PC-3 (cell line): ENCODE measurements around the gene AP4E1. TPM values are rescaled to one million over a fixed set of nuclear protein-coding genes. Genes with fewer than 3 reads are reported as not detected.

Experiments used
- ATAC-seq: fragments of 200-7000 bp; cut with Tn5 transposase; 2 replicates; pipeline ENCODE4 v1.9.1; 2020; ENCODE audit warnings: mild to moderate bottlenecking, moderate library complexity
- BruUV-seq: library from RNA; stranded (reverse); fragments of 400-500 nt; replicated peaks from 2 replicates; lab custom pipeline; 2021; lab: Mats Ljungman, UMichigan
- CTCF ChIA-PET: fragments of 300-600 bp; sonication (Branson Sonifier 250); formaldehyde crosslinking; loops from one replicate; lab custom pipeline; 2022; ENCODE audit warnings: antibody characterized with exemption; lab: Charles Lee
- POLR2A ChIA-PET: fragments of 300-600 bp; sonication (Branson Sonifier 250); formaldehyde crosslinking; loops from one replicate; lab custom pipeline; 2022; ENCODE audit warnings: antibody characterized with exemption; ENCODE audit not compliant: unreplicated experiment; lab: Charles Lee
- DNase-seq: peaks from one replicate; pipeline ENCODE4 v3.0.0-alpha.2; 2015
- H2AFZ ChIP-seq: fragments of 300-600 bp; sonication (generic); 2 replicates; pipeline ENCODE4 v1.6.0; 2016; ENCODE audit warnings: antibody characterized with exemption, low read length
- H3F3A ChIP-seq: fragments of 300-600 bp; sonication (generic); one replicate; pipeline ENCODE4 v1.6.0; 2017; ENCODE audit warnings: antibody characterized with exemption, low read length, control low read depth, mild to moderate bottlenecking; ENCODE audit not compliant: unreplicated experiment
- H3K27ac ChIP-seq: fragments of 300-600 bp; sonication (generic); 2 replicates; pipeline ENCODE4 v1.5.1; 2016; ENCODE audit warnings: mild to moderate bottlenecking, low read length
- H3K27me3 ChIP-seq: fragments of 300-600 bp; sonication (generic); 2 replicates; pipeline ENCODE4 v1.6.1; 2016; ENCODE audit warnings: low read length, mixed read lengths
- H3K36me3 ChIP-seq: fragments of 300-600 bp; sonication (generic); 2 replicates; pipeline ENCODE4 v1.6.1; 2016; ENCODE audit warnings: low read depth, mixed run types, low read length, mixed read lengths
- H3K4me1 ChIP-seq: fragments of 300-600 bp; sonication (generic); 2 replicates; pipeline ENCODE4 v1.5.1; 2016; ENCODE audit warnings: low read length; ENCODE audit not compliant: insufficient read depth
- H3K4me2 ChIP-seq: fragments of 300-600 bp; sonication (generic); 2 replicates; pipeline ENCODE4 v1.6.0; 2016; ENCODE audit warnings: low read length
- H3K4me3 ChIP-seq: fragments of 300-600 bp; sonication (generic); 2 replicates; pipeline ENCODE4 v1.5.1; 2016; ENCODE audit warnings: mild to moderate bottlenecking, low read length, mixed read lengths
- H3K79me2 ChIP-seq: fragments of 300-600 bp; sonication (generic); 2 replicates; pipeline ENCODE4 v1.6.1; 2017; ENCODE audit warnings: low read length, mixed read lengths
- H3K9ac ChIP-seq: fragments of 300-600 bp; sonication (generic); 2 replicates; pipeline ENCODE4 v1.6.0; 2016; ENCODE audit warnings: mild to moderate bottlenecking, low read length
- H3K9me2 ChIP-seq: fragments of 300-600 bp; sonication (generic); replicated peaks from 2 replicates; pipeline ENCODE4 v1.6.1; 2016; ENCODE audit warnings: mixed run types, low read length, mixed read lengths
- H3K9me3 ChIP-seq: fragments of 300-600 bp; sonication (generic); 2 replicates; pipeline ENCODE4 v1.6.1; 2016; ENCODE audit warnings: low read length, mixed read lengths
- H4K20me1 ChIP-seq: fragments of 300-600 bp; sonication (generic); 2 replicates; pipeline ENCODE4 v1.6.1; 2016; ENCODE audit warnings: low read length, mixed read lengths
- EZH2 ChIP-seq: fragments of 300-600 bp; sonication (generic); IDR thresholded peaks from one replicate; pipeline ENCODE4 v1.6.1; 2017; ENCODE audit warnings: antibody characterized with exemption, mild to moderate bottlenecking, low read length; ENCODE audit not compliant: unreplicated experiment
- EZH2phosphoT487 ChIP-seq: fragments of 300-600 bp; sonication (generic); IDR thresholded peaks from 2 replicates; pipeline ENCODE4 v1.6.1; 2018; ENCODE audit warnings: mild to moderate bottlenecking, antibody characterized with exemption, low read length, borderline replicate concordance
- intact Hi-C: fragments of 100-400 bp; cut with micrococcal nuclease; formaldehyde crosslinking; loops from 2 replicates; pipeline ENCODE4 v1.9.0; 2023
- total RNA-seq: library from RNA; depleted of rRNA; stranded (reverse); fragments of >200 nt; gene quantifications from 2 replicates; pipeline ENCODE4 v1.2.3, GENCODE V29; 2014
- TF ChIP-seq, protein P1 (sequence below): fragments of 300-600 bp; sonication (generic); conservative IDR thresholded peaks from 2 replicates; pipeline ENCODE4 v1.5.1; 2017; ENCODE audit warnings: antibody characterized with exemption, low read depth, mild to moderate bottlenecking, low read length

AP4E1 gene
- total RNA-seq, 1 experiment from 2014 or later: 6.0 TPM

DNA sequence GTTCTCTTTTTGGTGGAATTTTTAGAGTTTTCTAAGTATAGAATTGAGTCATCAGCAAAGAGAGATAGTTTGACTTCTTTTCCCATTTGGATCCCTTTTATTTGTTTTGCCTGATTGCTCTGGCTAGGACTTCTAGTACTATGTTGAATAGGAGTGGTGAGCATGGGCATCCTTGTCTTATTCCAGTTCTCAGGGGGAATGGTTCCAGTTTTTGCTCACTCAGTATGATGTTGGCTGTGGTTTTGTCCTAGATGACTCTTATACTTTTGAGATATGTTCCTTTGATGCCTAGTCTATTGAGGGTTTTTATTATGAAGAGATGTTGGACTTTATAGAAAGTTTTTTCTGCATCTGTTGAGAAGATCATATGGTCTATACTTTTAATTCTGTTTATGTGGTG lies 113.7 kb downstream of the AP4E1 start:
- no peak for ATAC-seq
- H3K27ac ChIP-seq: no peak overlapping the region
- no peak overlapping the region for H3K4me3 ChIP-seq
- no peak overlapping the region for H2AFZ ChIP-seq
- DNase-seq: no peak
- no peak overlapping the region for H3K4me2 ChIP-seq
- POLR2A ChIA-PET: no interaction called here
- H3F3A ChIP-seq: no peaks in the 10 kb centered on the region
- TF ChIP-seq, protein P1, sequence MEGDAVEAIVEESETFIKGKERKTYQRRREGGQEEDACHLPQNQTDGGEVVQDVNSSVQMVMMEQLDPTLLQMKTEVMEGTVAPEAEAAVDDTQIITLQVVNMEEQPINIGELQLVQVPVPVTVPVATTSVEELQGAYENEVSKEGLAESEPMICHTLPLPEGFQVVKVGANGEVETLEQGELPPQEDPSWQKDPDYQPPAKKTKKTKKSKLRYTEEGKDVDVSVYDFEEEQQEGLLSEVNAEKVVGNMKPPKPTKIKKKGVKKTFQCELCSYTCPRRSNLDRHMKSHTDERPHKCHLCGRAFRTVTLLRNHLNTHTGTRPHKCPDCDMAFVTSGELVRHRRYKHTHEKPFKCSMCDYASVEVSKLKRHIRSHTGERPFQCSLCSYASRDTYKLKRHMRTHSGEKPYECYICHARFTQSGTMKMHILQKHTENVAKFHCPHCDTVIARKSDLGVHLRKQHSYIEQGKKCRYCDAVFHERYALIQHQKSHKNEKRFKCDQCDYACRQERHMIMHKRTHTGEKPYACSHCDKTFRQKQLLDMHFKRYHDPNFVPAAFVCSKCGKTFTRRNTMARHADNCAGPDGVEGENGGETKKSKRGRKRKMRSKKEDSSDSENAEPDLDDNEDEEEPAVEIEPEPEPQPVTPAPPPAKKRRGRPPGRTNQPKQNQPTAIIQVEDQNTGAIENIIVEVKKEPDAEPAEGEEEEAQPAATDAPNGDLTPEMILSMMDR: no peak
- TF ChIP-seq EZH2: no peak
- no peak for TF ChIP-seq EZH2phosphoT487
- no peaks in the 10 kb centered on the region for H3K4me1 ChIP-seq
- no peaks in the 10 kb centered on the region for H4K20me1 ChIP-seq
- no peaks in the 10 kb centered on the region for H3K9me3 ChIP-seq
- H3K27me3 ChIP-seq: no peaks in the 10 kb centered on the region
- no peaks in the 10 kb centered on the region for H3K79me2 ChIP-seq
- intact Hi-C loops: no loop called here
- CTCF ChIA-PET: no interaction called here
- H3K9ac ChIP-seq: no peak overlapping the region
- no peaks in the 10 kb centered on the region for H3K9me2 ChIP-seq
- BruUV-seq: no TSS peak
- no peaks in the 10 kb centered on the region for H3K36me3 ChIP-seq

DNA sequence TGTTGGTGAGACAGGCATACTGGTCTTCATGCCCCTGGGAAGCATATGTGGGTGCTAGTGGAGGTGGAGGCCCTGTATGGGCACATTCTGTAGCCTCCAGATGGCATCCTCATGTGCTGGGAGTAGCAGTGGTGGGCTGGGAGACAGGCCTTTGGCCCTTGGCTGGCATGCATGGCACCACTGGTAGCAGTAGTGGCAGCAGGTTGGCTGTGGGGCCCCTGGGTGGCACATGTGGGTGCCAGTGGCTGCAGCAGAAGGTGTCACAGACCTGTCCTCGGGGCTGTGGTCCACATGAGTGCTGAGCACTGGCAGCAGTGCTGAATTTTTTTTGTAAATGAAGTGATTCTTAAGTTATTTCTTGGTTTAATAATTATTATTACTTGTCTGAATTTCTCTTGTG lies 115.0 kb downstream of the AP4E1 start:
- POLR2A ChIA-PET: no interaction called here
- H3F3A ChIP-seq: no peaks in the 10 kb centered on the region
- no peak overlapping the region for H3K9ac ChIP-seq
- TF ChIP-seq EZH2phosphoT487 (no peak), EZH2 (no peak)
- TF ChIP-seq, protein P1: no peak
- ATAC-seq (no peak), DNase-seq (no peak)
- no peaks in the 10 kb centered on the region for H3K27me3 ChIP-seq
- CTCF ChIA-PET: no interaction called here
- no peak overlapping the region for H3K4me2 ChIP-seq
- BruUV-seq: no TSS peak
- H3K9me2 ChIP-seq: no peaks in the 10 kb centered on the region
- intact Hi-C loops: no loop called here
- H2AFZ ChIP-seq: no peak overlapping the region
- no peaks in the 10 kb centered on the region for H3K36me3 ChIP-seq
- H3K4me1 ChIP-seq: no peaks in the 10 kb centered on the region
- H3K79me2 ChIP-seq: no peaks in the 10 kb centered on the region
- H3K27ac ChIP-seq: no peak overlapping the region
- no peak overlapping the region for H3K4me3 ChIP-seq
- no peaks in the 10 kb centered on the region for H4K20me1 ChIP-seq
- H3K9me3 ChIP-seq: no peaks in the 10 kb centered on the region

DNA sequence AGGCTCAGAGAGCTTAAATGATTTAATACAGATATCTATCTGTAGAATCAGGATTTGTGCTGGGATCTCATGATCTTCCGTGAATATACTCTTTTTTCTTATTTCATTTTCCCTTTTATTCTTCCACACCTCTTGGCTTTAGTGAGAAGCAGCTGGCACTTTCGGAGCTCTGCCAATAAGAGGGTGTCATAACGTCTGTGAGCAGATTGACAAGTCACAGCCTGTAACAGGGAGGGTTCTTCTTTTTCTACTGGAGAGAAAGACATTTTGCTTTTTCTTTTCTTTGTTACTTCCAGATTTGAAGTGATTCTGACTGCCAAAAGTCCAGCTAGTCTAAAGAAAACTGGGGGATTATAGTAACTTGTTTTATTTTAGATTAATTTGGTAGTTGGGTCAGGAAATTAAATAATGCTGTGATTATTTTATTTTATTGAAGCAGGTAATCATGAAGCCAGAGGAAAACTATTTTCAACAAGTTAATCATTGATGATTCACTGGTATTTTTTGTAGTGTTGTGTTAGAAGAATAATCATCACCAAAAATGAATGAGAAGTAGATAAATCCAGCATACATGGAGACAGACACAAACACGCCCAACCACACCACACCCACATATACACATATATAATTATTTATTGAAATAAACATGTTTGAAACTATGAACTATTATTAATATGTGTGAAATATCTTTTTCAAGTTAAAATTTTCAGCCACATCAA lies 116.4 kb downstream of the AP4E1 start:
- Histone ChIP-seq H3K9me3 (no peaks in the 10 kb centered on the region), H3K27ac (no peak overlapping the region), H4K20me1 (no peaks in the 10 kb centered on the region), H3K4me2 (no peak overlapping the region), H3F3A (no peaks in the 10 kb centered on the region), H3K9me2 (no peaks in the 10 kb centered on the region), H3K9ac (no peak overlapping the region), H3K4me3 (no peak overlapping the region), H3K4me1 (peaks cover 2% of the 10 kb centered on the region), H3K79me2 (no peaks in the 10 kb centered on the region), H3K36me3 (no peaks in the 10 kb centered on the region), H3K27me3 (no peaks in the 10 kb centered on the region), H2AFZ (no peak overlapping the region)
- CTCF ChIA-PET: no interaction called here
- ATAC-seq (no peak), DNase-seq (no peak)
- no TSS peak for BruUV-seq
- intact Hi-C loops: no loop called here
- POLR2A ChIA-PET: no interaction called here
- TF ChIP-seq EZH2phosphoT487 (no peak), EZH2 (no peak)
- TF ChIP-seq, protein P1: no peak
